Mesothelial cell of epicardium (in vitro differentiated cells): ENCODE measurements around the gene LRIG2. TPM values are rescaled to one million over a fixed set of nuclear protein-coding genes. Genes with fewer than 3 reads are reported as not detected.

Source experiments
- DNase-seq, 2 experiments: peaks; one replicate each; pipeline ENCODE4 v3.0.0; 2021; ENCODE audit warnings: low spot score in 2 of 2; ENCODE audit not compliant: unreplicated experiment in 2 of 2
- H3K27ac Mint-ChIP-seq: 2 replicates; pipeline ENCODE4 v1.8.0; 2021; ENCODE audit warnings: mixed read lengths
- H3K27me3 Mint-ChIP-seq: 2 replicates; pipeline ENCODE4 v1.8.0; 2021; ENCODE audit warnings: low read depth, mixed read lengths
- H3K36me3 Mint-ChIP-seq: 2 replicates; pipeline ENCODE4 v1.8.0; 2021; ENCODE audit warnings: mixed read lengths
- H3K4me1 Mint-ChIP-seq: 2 replicates; pipeline ENCODE4 v1.8.0; 2021; ENCODE audit warnings: mixed read lengths
- H3K4me3 Mint-ChIP-seq: 2 replicates; pipeline ENCODE4 v1.8.0; 2021; ENCODE audit warnings: mild to moderate bottlenecking, moderate library complexity, mixed read lengths
- H3K9me3 Mint-ChIP-seq: 2 replicates; pipeline ENCODE4 v1.8.0; 2021; ENCODE audit warnings: mixed read lengths
- total RNA-seq: library from RNA; stranded (reverse); gene quantifications from 3 replicates; pipeline ENCODE4 v1.2.1, GENCODE V29; 2021
- TF ChIP-seq, protein P1 (sequence below): fragments of 200-600 bp; sonication (generic); IDR thresholded peaks from one replicate; pipeline ENCODE4 v1.5.0; 2021; ENCODE audit warnings: antibody characterized with exemption; ENCODE audit not compliant: unreplicated experiment

LRIG2 gene
- total RNA-seq, 1 donor from 2014 or later: 31.0 TPM

DNA sequence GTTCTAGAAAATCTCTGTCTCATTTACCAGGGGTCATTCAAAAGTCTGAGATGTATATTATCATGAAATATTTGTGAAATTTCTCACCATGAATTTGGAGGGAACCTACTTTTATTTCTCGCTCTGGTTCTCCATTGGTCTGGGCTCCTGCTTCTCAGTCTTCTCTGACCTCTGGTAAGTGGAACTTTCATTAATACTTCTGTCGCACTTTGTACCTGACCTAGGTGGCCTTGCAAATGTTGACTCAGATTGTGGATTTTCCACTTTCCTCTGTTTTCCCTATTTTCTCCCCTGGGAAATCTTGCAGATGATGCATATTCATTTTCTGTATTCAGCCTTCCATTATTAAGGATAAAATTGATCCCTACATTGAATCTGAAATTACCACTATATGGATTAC, 53.2 kb downstream of the LRIG2 start:
- H3K27ac Mint-ChIP-seq: no peak overlapping the region
- no peaks in the 10 kb centered on the region for H3K4me1 Mint-ChIP-seq
- DNase-seq: no peak
- TF ChIP-seq, protein P1, sequence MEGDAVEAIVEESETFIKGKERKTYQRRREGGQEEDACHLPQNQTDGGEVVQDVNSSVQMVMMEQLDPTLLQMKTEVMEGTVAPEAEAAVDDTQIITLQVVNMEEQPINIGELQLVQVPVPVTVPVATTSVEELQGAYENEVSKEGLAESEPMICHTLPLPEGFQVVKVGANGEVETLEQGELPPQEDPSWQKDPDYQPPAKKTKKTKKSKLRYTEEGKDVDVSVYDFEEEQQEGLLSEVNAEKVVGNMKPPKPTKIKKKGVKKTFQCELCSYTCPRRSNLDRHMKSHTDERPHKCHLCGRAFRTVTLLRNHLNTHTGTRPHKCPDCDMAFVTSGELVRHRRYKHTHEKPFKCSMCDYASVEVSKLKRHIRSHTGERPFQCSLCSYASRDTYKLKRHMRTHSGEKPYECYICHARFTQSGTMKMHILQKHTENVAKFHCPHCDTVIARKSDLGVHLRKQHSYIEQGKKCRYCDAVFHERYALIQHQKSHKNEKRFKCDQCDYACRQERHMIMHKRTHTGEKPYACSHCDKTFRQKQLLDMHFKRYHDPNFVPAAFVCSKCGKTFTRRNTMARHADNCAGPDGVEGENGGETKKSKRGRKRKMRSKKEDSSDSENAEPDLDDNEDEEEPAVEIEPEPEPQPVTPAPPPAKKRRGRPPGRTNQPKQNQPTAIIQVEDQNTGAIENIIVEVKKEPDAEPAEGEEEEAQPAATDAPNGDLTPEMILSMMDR: no peak
- no peak overlapping the region for H3K4me3 Mint-ChIP-seq
- H3K9me3 Mint-ChIP-seq: no peaks in the 10 kb centered on the region
- H3K36me3 Mint-ChIP-seq: peaks cover 45% of the 10 kb centered on the region
- no peaks in the 10 kb centered on the region for H3K27me3 Mint-ChIP-seq

DNA sequence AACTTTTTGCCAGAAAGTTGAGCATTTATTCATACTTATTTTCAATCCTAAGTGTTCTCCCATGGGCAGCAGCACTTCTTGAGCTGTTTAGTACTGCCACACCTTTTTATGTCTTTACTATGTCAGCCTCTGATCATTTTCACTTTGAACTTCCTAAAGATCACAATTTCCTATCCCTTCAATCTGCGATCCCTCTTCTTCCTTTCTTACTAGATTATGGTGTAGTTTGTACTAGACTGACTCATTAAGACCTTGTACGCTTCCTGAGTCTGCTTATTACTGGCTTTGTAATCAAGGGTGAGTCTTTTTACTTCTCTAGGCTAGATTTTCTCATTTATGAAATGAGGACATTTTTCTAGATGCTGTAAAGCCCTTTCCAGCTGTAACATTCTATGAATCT, 55.1 kb downstream of the LRIG2 start:
- no peak for DNase-seq
- TF ChIP-seq, protein P1: no peak
- Mint-ChIP-seq H3K4me3 (no peak overlapping the region), H3K4me1 (no peaks in the 10 kb centered on the region), H3K27me3 (no peaks in the 10 kb centered on the region), H3K36me3 (peaks cover 38% of the 10 kb centered on the region), H3K27ac (no peak overlapping the region), H3K9me3 (no peaks in the 10 kb centered on the region)

DNA sequence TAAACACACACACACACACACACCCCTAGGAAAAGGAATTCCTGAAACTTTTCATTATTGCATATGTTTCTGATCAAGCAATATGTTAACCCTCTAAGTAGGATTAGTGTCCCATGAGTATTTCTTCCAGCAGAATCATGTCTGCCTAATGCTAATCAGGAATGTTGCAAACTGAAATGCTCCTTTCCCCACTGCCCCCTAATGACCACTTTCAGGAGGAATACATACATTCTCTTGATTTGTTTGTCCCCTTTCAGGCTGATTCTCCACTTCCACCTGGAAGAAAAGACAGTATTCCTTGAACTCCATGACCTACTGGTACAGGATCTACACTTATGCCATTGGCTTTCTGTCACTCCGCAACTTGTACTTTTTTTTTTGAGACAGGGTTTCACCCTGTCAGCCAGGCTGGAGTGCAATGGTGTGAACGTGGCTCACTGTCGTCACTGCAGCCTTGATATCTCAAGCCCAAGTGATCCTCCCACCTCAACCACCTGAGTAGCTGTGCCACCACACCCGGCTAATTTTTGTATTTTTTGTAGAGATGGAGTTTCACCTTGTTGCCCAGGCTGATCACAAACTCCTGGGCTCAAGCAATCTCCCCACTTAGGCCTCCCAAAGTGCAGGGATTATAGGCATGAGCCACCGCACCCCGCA, 56.7 kb downstream of the LRIG2 start:
- Mint-ChIP-seq H3K36me3 (peaks cover 40% of the 10 kb centered on the region), H3K4me1 (no peaks in the 10 kb centered on the region), H3K9me3 (peaks cover under 1% of the 10 kb centered on the region), H3K27ac (no peak overlapping the region), H3K27me3 (no peaks in the 10 kb centered on the region), H3K4me3 (no peak overlapping the region)
- TF ChIP-seq, protein P1: no peak
- DNase-seq: no peak

DNA sequence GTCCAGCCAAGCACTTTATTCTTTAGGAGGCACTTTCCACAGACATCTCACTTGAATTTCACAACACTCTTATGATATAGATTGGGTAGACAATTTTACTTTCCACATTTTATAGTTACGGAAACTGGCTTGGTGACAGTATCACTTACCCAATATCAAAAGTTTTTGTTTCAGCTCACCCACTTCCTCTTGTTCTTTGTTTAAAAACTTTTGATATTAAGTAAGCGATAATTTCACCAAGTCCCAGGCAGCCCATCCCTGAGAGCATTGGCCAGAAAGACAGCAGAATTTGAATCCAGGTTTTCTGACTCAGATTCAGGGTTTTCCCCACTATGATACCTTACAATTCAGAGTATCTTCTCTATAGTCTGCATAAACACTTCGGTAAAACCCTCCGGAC, 60.0 kb downstream of the LRIG2 start:
- no peak for DNase-seq
- no peak overlapping the region for H3K27ac Mint-ChIP-seq
- peaks cover 22% of the 10 kb centered on the region for H3K36me3 Mint-ChIP-seq
- no peaks in the 10 kb centered on the region for H3K27me3 Mint-ChIP-seq
- H3K4me3 Mint-ChIP-seq: no peak overlapping the region
- H3K4me1 Mint-ChIP-seq: peaks cover 17% of the 10 kb centered on the region
- H3K9me3 Mint-ChIP-seq: peaks cover 5% of the 10 kb centered on the region
- TF ChIP-seq, protein P1: no peak

DNA sequence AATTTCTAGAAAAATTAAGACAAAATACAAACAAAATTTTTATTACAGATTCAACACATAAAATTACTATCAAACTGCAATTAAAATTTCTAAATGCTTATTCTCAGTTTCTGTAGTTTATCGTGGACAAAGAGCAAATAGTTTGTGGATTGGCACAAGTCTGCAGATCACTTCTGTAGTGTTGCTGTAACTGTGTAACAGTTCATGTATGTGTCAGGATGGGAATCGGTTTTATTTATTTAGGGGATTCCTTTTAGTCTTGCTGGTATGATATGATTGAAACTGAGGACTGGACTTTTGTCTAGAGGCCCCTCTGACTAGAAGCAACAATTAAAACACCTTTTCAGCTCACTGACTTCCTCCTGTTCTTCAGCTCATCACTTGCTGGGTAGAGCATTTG, 60.8 kb downstream of the LRIG2 start:
- H3K4me3 Mint-ChIP-seq: no peak overlapping the region
- no peaks in the 10 kb centered on the region for H3K27me3 Mint-ChIP-seq
- peaks cover 17% of the 10 kb centered on the region for H3K4me1 Mint-ChIP-seq
- peaks cover 5% of the 10 kb centered on the region for H3K9me3 Mint-ChIP-seq
- peaks cover 18% of the 10 kb centered on the region for H3K36me3 Mint-ChIP-seq
- no peak for DNase-seq
- H3K27ac Mint-ChIP-seq: no peak overlapping the region
- TF ChIP-seq, protein P1: no peak

DNA sequence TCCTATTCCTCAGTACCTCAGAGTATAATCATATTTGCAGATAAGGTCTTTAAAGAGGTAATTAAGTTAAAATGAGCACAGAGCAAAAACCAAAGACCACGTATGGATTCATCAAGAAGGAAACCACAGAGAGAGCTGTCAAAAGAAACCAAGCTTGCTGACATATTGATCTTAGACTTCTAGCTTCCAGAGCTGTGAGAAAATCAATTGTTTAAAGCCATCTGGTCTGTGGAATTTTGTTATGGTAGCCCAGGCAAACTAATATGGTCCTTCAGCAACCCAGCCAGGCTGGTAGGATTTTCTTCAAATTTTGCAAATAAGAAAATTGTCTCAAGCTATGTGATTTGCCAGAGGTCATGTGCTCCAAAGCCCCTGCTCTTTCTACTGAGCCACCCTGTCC, 62.5 kb downstream of the LRIG2 start:
- TF ChIP-seq, protein P1: no peak
- no peak for DNase-seq
- Mint-ChIP-seq H3K27ac (no peak overlapping the region), H3K27me3 (no peaks in the 10 kb centered on the region), H3K4me3 (no peak overlapping the region), H3K9me3 (peaks cover 5% of the 10 kb centered on the region), H3K4me1 (peaks cover 18% of the 10 kb centered on the region), H3K36me3 (peaks cover 10% of the 10 kb centered on the region)
